HepG2 (cell line): Measurements from ENCODE around the gene DAD1. TPM values are rescaled to one million over a fixed set of nuclear protein-coding genes. Genes with fewer than 3 reads are reported as not detected.

Source experiments
- ATAC-seq: fragments of 200-7000 bp; cut with Tn5 transposase; 3 replicates; pipeline ENCODE4 v1.9.1; 2020; ENCODE audit warnings: mild to moderate bottlenecking, moderate library complexity
- BruUV-seq: library from RNA; stranded (reverse); fragments of 400-500 nt; replicated peaks from 2 replicates; lab custom pipeline; 2021; lab: Mats Ljungman, UMichigan
- CTCF ChIA-PET: fragments of 300-600 bp; formaldehyde crosslinking; extraction: SDS; loops from one replicate; lab custom pipeline; 2021; ENCODE audit warnings: low total read pairs, inconsistent platforms, low intra/inter-chr PET ratio; lab: Yijun Ruan, JAX
- POLR2A ChIA-PET: fragments of 350-600 bp; sonication (Branson Sonifier 250); formaldehyde crosslinking; loops from one replicate; lab custom pipeline; 2020; ENCODE audit warnings: antibody characterized with exemption, inconsistent platforms; lab: Yijun Ruan, JAX
- DNase-seq: peaks from one replicate; pipeline ENCODE4 v3.0.0-alpha.2; 2015; ENCODE audit warnings: low spot score
- FAIRE-seq: peaks from 3 replicates; lab custom pipeline; 2011; peaks lifted over from hg19 to GRCh38; lab: Jason Lieb, UNC
- H2AFZ ChIP-seq: one replicate; pipeline ENCODE4 v1.6.1; 2011; ENCODE audit warnings: low read length, inconsistent platforms
- H3K27ac ChIP-seq: fragments of 300-600 bp; 3 replicates; pipeline ENCODE4 v1.8.0; 2011; ENCODE audit warnings: mixed run types, mild to moderate bottlenecking, mixed read lengths, low read length, inconsistent platforms; ENCODE audit not compliant: insufficient read depth; ENCODE audit errors: extremely low read length
- H3K27me3 ChIP-seq, 2 experiments: fragments of 200-600 bp in 1 of 2; 2 replicates in 1 of 2; 3 replicates in 1 of 2; pipeline versions ENCODE4 v1.6.0 to v1.8.0; 2011; ENCODE audit warnings: low read length in 2 of 2, mild to moderate bottlenecking in 2 of 2, moderate library complexity in 2 of 2, inconsistent platforms in 1 of 2; ENCODE audit not compliant: insufficient read depth in 2 of 2, control insufficient read depth in 1 of 2
- H3K36me3 ChIP-seq, 2 experiments: fragments of 200-600 bp in 1 of 2; replicated peaks in 1 of 2; 2 replicates in 1 of 2; 3 replicates in 1 of 2; pipeline versions ENCODE4 v1.5.1 to v1.8.0; 2011; ENCODE audit warnings: low read length in 2 of 2, inconsistent platforms in 1 of 2; ENCODE audit not compliant: insufficient read depth in 2 of 2, control insufficient read depth in 1 of 2
- H3K4me1 ChIP-seq: 2 replicates; pipeline ENCODE4 v1.5.1; 2012; ENCODE audit warnings: low read length, inconsistent platforms; ENCODE audit not compliant: insufficient read depth
- H3K4me2 ChIP-seq: 2 replicates; pipeline ENCODE4 v1.6.0; 2011; ENCODE audit warnings: low read depth, low read length, inconsistent platforms
- H3K4me3 ChIP-seq, 3 experiments: fragments of 200-600 bp in 1 of 3; sonication (generic), shearing (Covaris generic) in 1 of 3; replicated peaks in 1 of 3; 2 replicates each; pipeline ENCODE4 v1.5.1; 2011 to 2016; ENCODE audit warnings: low read length in 3 of 3, inconsistent platforms in 2 of 3, low read depth in 2 of 3, mild to moderate bottlenecking in 2 of 3, control low read depth in 1 of 3, mixed read lengths in 1 of 3; ENCODE audit not compliant: insufficient read depth in 1 of 3
- H3K79me2 ChIP-seq: one replicate; pipeline ENCODE4 v1.6.1; 2011; ENCODE audit warnings: low read length, inconsistent platforms; ENCODE audit not compliant: insufficient read depth
- H3K9ac ChIP-seq: 2 replicates; pipeline ENCODE4 v1.6.0; 2011; ENCODE audit warnings: mild to moderate bottlenecking, low read depth, low read length, inconsistent platforms; ENCODE audit not compliant: insufficient read depth
- H3K9me3 ChIP-seq: 2 replicates; pipeline ENCODE4 v1.5.1; 2012; ENCODE audit warnings: mild to moderate bottlenecking, low read length
- H4K20me1 ChIP-seq: 2 replicates; pipeline ENCODE4 v1.6.0; 2011; ENCODE audit warnings: inconsistent platforms, mild to moderate bottlenecking, low read length, moderate library complexity; ENCODE audit not compliant: insufficient read depth
- ARID5B ChIP-seq: IDR thresholded peaks from 2 replicates; pipeline ENCODE4 v1.4.0; 2020; ENCODE audit warnings: mild to moderate bottlenecking, missing genetic modification reagents
- DPF2 ChIP-seq: sonication (generic); formaldehyde crosslinking; IDR thresholded peaks from 2 replicates; pipeline ENCODE4 v1.4.0; 2020; ENCODE audit warnings: mild to moderate bottlenecking, low read depth, missing genetic modification reagents, borderline replicate concordance
- FOSL1 ChIP-seq: sonication (generic); formaldehyde crosslinking; IDR thresholded peaks from 2 replicates; pipeline ENCODE4 v1.9.0; 2021; ENCODE audit warnings: missing genetic modification reagents, borderline replicate concordance
- GATAD2A ChIP-seq: IDR thresholded peaks from 2 replicates; pipeline ENCODE4 v1.6.1; 2016
- HES4 ChIP-seq: sonication (generic); formaldehyde crosslinking; IDR thresholded peaks from 2 replicates; pipeline ENCODE4 v1.9.0; 2021; ENCODE audit warnings: mild to moderate bottlenecking, missing genetic modification reagents, borderline replicate concordance
- HNF4A ChIP-seq: sonication (generic); formaldehyde crosslinking; IDR thresholded peaks from 2 replicates; pipeline ENCODE4 v1.4.0; 2020; ENCODE audit warnings: missing genetic modification reagents
- SKI ChIP-seq: fragments of 450-650 bp; IDR thresholded peaks from one replicate; pipeline ENCODE4 v1.6.1; 2018; ENCODE audit warnings: mild to moderate bottlenecking; ENCODE audit not compliant: partially characterized antibody
- THAP7 ChIP-seq: sonication (generic); formaldehyde crosslinking; IDR thresholded peaks from 2 replicates; pipeline ENCODE4 v1.8.1; 2023; ENCODE audit warnings: mild to moderate bottlenecking, missing genetic modification reagents
- ZBTB20 ChIP-seq: sonication (generic); formaldehyde crosslinking; IDR thresholded peaks from 2 replicates; pipeline ENCODE4 v1.8.1; 2023; ENCODE audit warnings: missing genetic modification reagents, low read depth, mild to moderate bottlenecking, borderline replicate concordance
- ZNF350 ChIP-seq: sonication (generic); formaldehyde crosslinking; IDR thresholded peaks from 2 replicates; pipeline ENCODE4 v1.4.0; 2020; ENCODE audit warnings: mild to moderate bottlenecking, low read depth, missing genetic modification reagents, borderline replicate concordance
- ZNF446 ChIP-seq: sonication (generic); formaldehyde crosslinking; IDR thresholded peaks from 2 replicates; pipeline ENCODE4 v1.5.0; 2020; ENCODE audit warnings: mild to moderate bottlenecking, missing genetic modification reagents
- ZNF605 ChIP-seq: sonication (generic); formaldehyde crosslinking; IDR thresholded peaks from 2 replicates; pipeline ENCODE4 v1.8.0; 2022; ENCODE audit warnings: mild to moderate bottlenecking, missing genetic modification reagents
- WGBS: methylation state at CpG from one replicate; pipeline ENCODE4 v1.1.6; 2017; ENCODE audit warnings: low lambda C conversion rate; 5-methylcytosine and 5-hydroxymethylcytosine counted together
- in situ Hi-C: cut with HindIII; loops from 2 replicates; pipeline ENCODE4 v1.10.0; 2017; ENCODE audit warnings: low pct_unique_long_range_greater_than_20kb; ENCODE audit not compliant: extremely low pct_ligation_motif_present
- intact Hi-C: fragments of 100-400 bp; cut with micrococcal nuclease; formaldehyde crosslinking; loops from one replicate; pipeline ENCODE4 v1.10.0; 2022; ENCODE audit not compliant: unreplicated experiment
- polyA plus RNA-seq, 8 experiments: library from polyadenylated mRNA; depleted of rRNA in 3 of 8; stranded (reverse) in 7 of 8; unstranded in 1 of 8; fragments of >200 nt; fragmentation: Illumina TruSeq in 4 of 8; extraction: Trizol in 4 of 8; gene quantifications; 2 replicates each; pipeline versions ENCODE4 v1.2.1 to v1.2.3, GENCODE V29; 2011 to 2016; ENCODE audit warnings: low read depth in 4 of 8, missing spikeins in 1 of 8, mixed read lengths in 1 of 8; ENCODE audit not compliant: insufficient read depth in 1 of 8
- total RNA-seq, 5 experiments: library from RNA; depleted of rRNA; stranded (reverse); fragments of >200 nt; fragmentation: Illumina TruSeq; extraction: Trizol; gene quantifications; 2 replicates each; pipeline ENCODE4 v1.2.3, GENCODE V29; 2016; ENCODE audit warnings: low read depth in 1 of 5

The DAD1 gene
- total and polyA plus RNA-seq, 2 of the 13 experiments (the other 11 are each of a cell fraction or from before 2014, with no cell fraction given) = 558 to 626 TPM

GRCh38 chr14:22549324-22549962, 39.6 kb downstream of the DAD1 start:
- FAIRE-seq = no peak
- 0 out of 2 replicates have a peak, but pooled peaks cover 8% of the 10 kb centered on the region for H3K4me1 ChIP-seq
- TF ChIP-seq SKI = no peak
- 0 out of 2 replicates have a peak, but pooled peaks have one; percentile 16 for TF ChIP-seq HES4 (CRISPR knock-in tag)
- TF ChIP-seq FOSL1 (CRISPR knock-in tag) = no peak
- TF ChIP-seq HNF4A = peak; percentile 37; the same call in 1 of the 2 replicates
- TF ChIP-seq ZBTB20 (CRISPR knock-in tag) = peak; percentile 68; the same call in 1 of the 2 replicates
- peak; percentile 42; the same call in 1 of the 2 replicates for TF ChIP-seq ZNF350 (CRISPR knock-in tag)
- 0 out of 2 replicates have a peak, but pooled peaks have one; percentile 29 for TF ChIP-seq ZNF446 (CRISPR knock-in tag)
- 0 out of 2 replicates have a peak, but pooled peaks have one; percentile 38 for TF ChIP-seq ZNF605
- TF ChIP-seq DPF2 (CRISPR knock-in tag) = 0 out of 2 replicates have a peak, but pooled peaks have one; percentile 38
- no peak for TF ChIP-seq ARID5B (CRISPR knock-in tag)
- 0 out of 2 replicates have a peak, but pooled peaks have one; percentile 15 for TF ChIP-seq GATAD2A (CRISPR knock-in tag)
- 0 out of 2 replicates have a peak, but pooled peaks have one; percentile 26 for TF ChIP-seq THAP7 (CRISPR knock-in tag)
- TF ChIP-seq, all 625 proteins: peak for 9
- H3K27ac ChIP-seq = no peak overlapping the region
- H3K9ac ChIP-seq = no peak overlapping the region
- CTCF ChIA-PET = no interaction called here
- peaks cover 5 to 75% of the 10 kb centered on the region in 2 experiments; a peak in 3 of 5 replicates for H3K27me3 ChIP-seq
- intact Hi-C loops = no loop called here
- in situ Hi-C loops = no loop called here
- H3K9me3 ChIP-seq = no peaks in the 10 kb centered on the region
- ATAC-seq (peak; percentile 39), DNase-seq (no peak)
- no TSS peak for BruUV-seq
- no peak overlapping the region for H2AFZ ChIP-seq
- H3K79me2 ChIP-seq = no peaks in the 10 kb centered on the region
- H4K20me1 ChIP-seq = no peaks in the 10 kb centered on the region
- 29% methylated on average over 6 of the region's 6 CpGs for WGBS
- H3K4me2 ChIP-seq = no peak overlapping the region
- POLR2A ChIA-PET = no interaction called here
- no peak overlapping the region for H3K4me3 ChIP-seq
- H3K36me3 ChIP-seq = no peaks in the 10 kb centered on the region
